Prostate gland (tissue), 2 donors: ENCODE measurements around the gene SLC10A7. TPM values are rescaled to one million over a fixed set of nuclear protein-coding genes. Genes with fewer than 3 reads are reported as not detected.

ENCODE experiments used
- DNase-seq: peaks from one replicate; pipeline ENCODE4 v3.0.0-alpha.2; 2019; ENCODE audit warnings: low spot score
- H3K27ac ChIP-seq, 2 donors: fragments of 200-600 bp; sonication (generic); 2 replicates each; pipeline ENCODE4 v1.5.1; 2017 to 2019
- H3K27me3 ChIP-seq: fragments of 200-600 bp; sonication (generic); replicated peaks from 2 replicates; pipeline ENCODE4 v1.5.1; 2019; ENCODE audit not compliant: insufficient read depth
- H3K36me3 ChIP-seq, 2 donors: fragments of 200-600 bp; sonication (generic); 1 replicate in 1 of 2; 2 replicates in 1 of 2; pipeline versions ENCODE4 v1.5.1 to v1.8.1; 2017 to 2019
- H3K4me1 ChIP-seq: fragments of 200-600 bp; sonication (generic); replicated peaks from 2 replicates; pipeline ENCODE4 v1.5.1; 2019
- H3K4me3 ChIP-seq, 2 donors: fragments of 200-600 bp; sonication (generic); 2 replicates each; pipeline ENCODE4 v1.5.1; 2017 to 2019
- H3K9me3 ChIP-seq: fragments of 200-600 bp; sonication (generic); 2 replicates; pipeline ENCODE4 v1.5.1; 2017
- POLR2A ChIP-seq: fragments of 450-650 bp; IDR thresholded peaks from one replicate; pipeline ENCODE4 v1.6.1; 2016; ENCODE audit warnings: antibody characterized with exemption, mild to moderate bottlenecking
- POLR2AphosphoS5 ChIP-seq: sonication (generic); formaldehyde crosslinking; IDR thresholded peaks from one replicate; pipeline ENCODE4 v1.6.1; 2017; ENCODE audit warnings: antibody characterized with exemption
- WGBS: methylation state at CpG from one replicate; pipeline ENCODE4 v1.1.5; 2018; 5-methylcytosine and 5-hydroxymethylcytosine counted together
- intact Hi-C: fragments of 100-400 bp; cut with DNase I; formaldehyde crosslinking; loops from one replicate; pipeline ENCODE4 v1.14.2; 2022
- total RNA-seq, 2 donors: library from RNA; depleted of rRNA; stranded (reverse); fragments of >200 nt; gene quantifications; one replicate each; pipeline ENCODE4 v1.1.0, GENCODE V29; 2016
- TF ChIP-seq, protein P1 (sequence below), 4 experiments: fragments of 200-600 bp in 2 of 4; fragments of 450-650 bp in 2 of 4; sonication (generic) in 2 of 4; IDR thresholded peaks; 1 replicate in 3 of 4; 2 replicates in 1 of 4; pipeline ENCODE4 v1.5.1; 2016 to 2019; ENCODE audit warnings: antibody characterized with exemption in 4 of 4, mild to moderate bottlenecking in 2 of 4, moderate library complexity in 2 of 4

SLC10A7 gene
- total RNA-seq, 2 donors from 2014 or later: 9.9 to 11.2 TPM

DNA sequence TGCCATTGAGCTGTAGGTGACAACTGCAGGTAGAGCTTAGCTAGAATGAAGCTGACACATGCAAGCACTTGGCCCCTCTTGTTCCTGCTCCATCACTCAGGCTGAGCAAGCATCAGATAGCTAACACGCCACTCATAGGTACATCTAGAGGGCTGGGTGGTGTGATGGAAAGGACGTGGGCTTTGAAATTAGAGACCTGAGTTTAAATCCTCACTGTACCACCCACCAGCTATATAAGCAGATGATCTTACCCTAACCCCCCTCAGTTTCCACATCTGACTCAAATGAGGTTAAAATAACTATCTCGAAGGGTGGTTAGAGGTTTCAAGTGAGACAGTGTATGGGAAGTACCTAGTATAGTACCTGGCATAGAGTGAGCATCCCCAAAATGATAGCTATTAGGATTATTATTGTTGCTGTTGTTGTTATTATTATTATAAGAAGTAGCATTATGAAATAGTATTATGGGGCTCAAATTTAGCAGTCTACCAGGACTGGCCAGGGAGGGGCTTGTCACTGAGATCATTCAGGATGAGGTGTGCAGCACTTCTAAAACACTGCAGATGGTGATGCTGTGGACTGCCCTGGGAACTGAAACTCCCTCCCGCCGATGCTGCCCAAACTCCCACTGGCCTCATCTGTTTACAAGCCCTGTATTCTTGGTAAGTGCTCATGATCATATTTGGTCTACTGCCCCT is 248.4 kb downstream of the SLC10A7 start:
- no peaks in the 10 kb centered on the region for H3K36me3 ChIP-seq
- H3K4me1 ChIP-seq: no peaks in the 10 kb centered on the region
- no peaks in the 10 kb centered on the region for H3K9me3 ChIP-seq
- DNase-seq: no peak
- no peaks in the 10 kb centered on the region for H3K27me3 ChIP-seq
- WGBS: 89% methylated on average over 5 of the region's 5 CpGs
- no peak overlapping the region for H3K27ac ChIP-seq
- TF ChIP-seq POLR2A (no peak), POLR2AphosphoS5 (no peak)
- TF ChIP-seq, protein P1, sequence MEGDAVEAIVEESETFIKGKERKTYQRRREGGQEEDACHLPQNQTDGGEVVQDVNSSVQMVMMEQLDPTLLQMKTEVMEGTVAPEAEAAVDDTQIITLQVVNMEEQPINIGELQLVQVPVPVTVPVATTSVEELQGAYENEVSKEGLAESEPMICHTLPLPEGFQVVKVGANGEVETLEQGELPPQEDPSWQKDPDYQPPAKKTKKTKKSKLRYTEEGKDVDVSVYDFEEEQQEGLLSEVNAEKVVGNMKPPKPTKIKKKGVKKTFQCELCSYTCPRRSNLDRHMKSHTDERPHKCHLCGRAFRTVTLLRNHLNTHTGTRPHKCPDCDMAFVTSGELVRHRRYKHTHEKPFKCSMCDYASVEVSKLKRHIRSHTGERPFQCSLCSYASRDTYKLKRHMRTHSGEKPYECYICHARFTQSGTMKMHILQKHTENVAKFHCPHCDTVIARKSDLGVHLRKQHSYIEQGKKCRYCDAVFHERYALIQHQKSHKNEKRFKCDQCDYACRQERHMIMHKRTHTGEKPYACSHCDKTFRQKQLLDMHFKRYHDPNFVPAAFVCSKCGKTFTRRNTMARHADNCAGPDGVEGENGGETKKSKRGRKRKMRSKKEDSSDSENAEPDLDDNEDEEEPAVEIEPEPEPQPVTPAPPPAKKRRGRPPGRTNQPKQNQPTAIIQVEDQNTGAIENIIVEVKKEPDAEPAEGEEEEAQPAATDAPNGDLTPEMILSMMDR (IDR thresholded peaks at IDR 0.05): no peak
- intact Hi-C loops: no loop called here
- no peak overlapping the region for H3K4me3 ChIP-seq

DNA sequence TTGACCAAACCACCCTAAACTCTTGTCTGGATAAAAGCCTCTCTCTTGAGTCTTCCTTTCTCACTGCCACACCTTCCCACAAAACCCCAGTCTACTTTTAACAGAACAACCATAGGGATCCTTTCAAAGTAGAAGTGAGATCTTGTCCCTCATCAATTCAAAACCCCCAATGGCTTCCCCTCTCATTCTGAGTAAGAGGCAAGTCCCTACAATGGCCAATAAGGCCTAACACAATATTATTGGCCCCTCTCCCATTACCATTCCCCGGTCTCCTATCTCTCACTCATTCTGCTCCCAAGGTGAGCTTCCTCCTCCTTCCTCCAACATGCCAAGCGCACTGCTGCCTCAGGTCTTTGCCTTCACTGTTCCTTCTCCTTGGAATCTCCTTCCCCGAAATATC is 250.3 kb downstream of the SLC10A7 start:
- Histone ChIP-seq H3K36me3 (no peaks in the 10 kb centered on the region), H3K9me3 (no peaks in the 10 kb centered on the region), H3K4me1 (no peaks in the 10 kb centered on the region), H3K27me3 (no peaks in the 10 kb centered on the region), H3K4me3 (no peak overlapping the region), H3K27ac (no peak overlapping the region)
- no peak for DNase-seq
- TF ChIP-seq, protein P1 (IDR thresholded peaks at IDR 0.05): no peak
- TF ChIP-seq POLR2AphosphoS5: no peak
- TF ChIP-seq POLR2A: no peak
- intact Hi-C loops: no loop called here
- WGBS: 93% methylated on average over 3 of the region's 3 CpGs

DNA sequence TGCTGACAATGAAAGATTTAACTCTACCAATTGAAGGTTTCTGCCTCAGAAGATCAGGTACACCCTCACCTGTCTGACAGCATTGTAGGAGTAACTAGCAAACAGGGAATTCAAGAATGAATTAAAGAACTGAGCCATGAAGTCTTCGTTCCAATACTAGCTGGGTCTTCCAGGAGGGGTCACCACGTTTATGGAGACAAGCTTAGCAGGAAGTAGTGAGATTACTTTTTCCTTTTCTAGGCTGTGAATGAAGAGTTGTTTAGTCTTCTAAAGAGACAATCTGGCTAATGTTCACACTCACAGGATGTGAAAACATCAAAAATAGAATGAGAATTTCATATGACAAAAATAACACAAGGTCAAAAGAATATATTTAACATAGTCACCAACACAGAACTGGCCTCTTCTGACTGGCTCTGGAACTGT is 252.5 kb downstream of the SLC10A7 start:
- 58% methylated on average over 2 of the region's 2 CpGs for WGBS
- no peak for TF ChIP-seq POLR2A
- TF ChIP-seq, protein P1 (IDR thresholded peaks at IDR 0.05): no peak
- TF ChIP-seq POLR2AphosphoS5: no peak
- Histone ChIP-seq H3K9me3 (no peaks in the 10 kb centered on the region), H3K36me3 (no peaks in the 10 kb centered on the region), H3K27ac (no peak overlapping the region), H3K27me3 (no peaks in the 10 kb centered on the region), H3K4me1 (no peaks in the 10 kb centered on the region), H3K4me3 (no peak overlapping the region)
- DNase-seq: no peak
- intact Hi-C loops: no loop called here

DNA sequence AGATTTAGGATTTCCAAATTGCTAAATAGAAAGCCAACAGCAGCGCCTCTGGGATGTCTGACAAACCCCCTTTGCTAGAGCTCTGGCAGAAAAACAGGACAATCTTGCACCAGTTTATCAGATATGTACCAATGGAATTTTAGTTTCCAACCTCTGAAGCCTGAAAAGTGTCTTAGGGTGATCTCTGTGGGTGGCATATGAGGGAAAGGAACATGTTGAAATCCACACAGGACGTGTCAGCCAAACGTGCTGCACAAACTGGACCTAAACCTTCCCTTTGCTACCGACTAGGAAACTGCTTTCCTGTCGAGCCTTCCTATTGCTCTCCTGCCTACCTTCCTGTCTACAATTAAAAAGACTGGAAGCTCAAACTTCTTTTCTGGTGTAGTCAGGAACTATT is 253.9 kb downstream of the SLC10A7 start:
- Histone ChIP-seq H3K27ac (no peak overlapping the region), H3K27me3 (no peaks in the 10 kb centered on the region), H3K4me1 (no peaks in the 10 kb centered on the region), H3K9me3 (no peaks in the 10 kb centered on the region), H3K4me3 (no peak overlapping the region), H3K36me3 (no peaks in the 10 kb centered on the region)
- intact Hi-C loops: no loop called here
- WGBS: 75% methylated on average over 5 of the region's 5 CpGs
- TF ChIP-seq POLR2A (no peak), POLR2AphosphoS5 (no peak)
- TF ChIP-seq, protein P1 (IDR thresholded peaks at IDR 0.05): no peak
- no peak for DNase-seq

DNA sequence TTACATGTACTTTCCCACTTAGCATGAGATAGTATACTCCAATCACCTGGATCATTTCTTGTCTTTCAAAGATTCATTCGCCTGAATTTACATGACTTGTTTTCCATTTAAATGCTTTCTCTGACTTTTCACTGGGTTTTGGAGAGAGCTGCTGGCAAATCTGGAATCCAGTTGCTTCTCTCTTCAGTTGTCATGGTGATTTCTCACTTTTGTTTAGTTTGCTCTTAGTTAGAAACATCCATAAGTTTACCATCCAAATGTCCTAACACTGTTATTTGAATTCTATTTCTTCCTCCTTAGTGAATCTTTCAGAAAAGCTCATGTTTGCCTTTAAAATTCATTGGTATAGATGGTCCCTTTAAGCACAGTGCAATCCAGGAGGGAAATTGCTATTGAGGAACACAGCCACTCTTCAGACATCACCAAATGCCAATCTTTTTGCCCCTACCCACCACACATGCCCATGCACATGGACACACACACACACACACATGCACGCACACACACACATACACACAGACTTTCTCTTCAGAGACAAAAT is 255.7 kb downstream of the SLC10A7 start:
- no peak for DNase-seq
- no peak overlapping the region for H3K4me3 ChIP-seq
- H3K4me1 ChIP-seq: no peaks in the 10 kb centered on the region
- H3K9me3 ChIP-seq: no peaks in the 10 kb centered on the region
- 93% methylated on average over 2 of the region's 2 CpGs for WGBS
- no peak overlapping the region for H3K27ac ChIP-seq
- no peaks in the 10 kb centered on the region for H3K27me3 ChIP-seq
- intact Hi-C loops: no loop called here
- no peak for TF ChIP-seq POLR2A
- no peak for TF ChIP-seq POLR2AphosphoS5
- TF ChIP-seq, protein P1 (IDR thresholded peaks at IDR 0.05): no peak
- no peaks in the 10 kb centered on the region for H3K36me3 ChIP-seq
